CD4-positive, alpha-beta T cell treated with Interleukin-15 for 1 hour (primary cell): ENCODE measurements around the gene CDC27.
"Not testable (repeated sequence)": the region's sequence is repeated elsewhere in the genome, so short reads cannot be mapped to it uniquely, and the experiment has no call there.

Experiments used
- DNase-seq: peaks from one replicate; pipeline ENCODE4 v3.0.0-alpha.2; 2020

Gene CDC27

GRCh38 chr17:47188876-47189731 is at the start of gene CDC27:
Gene CDC27 (minus strand): TSS chr17:47189295. CDS start chr17:47189172, 123 bp downstream.
- DNase-seq: peak; percentile 98

GRCh38 chr17:47238321-47239010 is 49.4 kb upstream of the CDC27 start:
- DNase-seq: no peak

DNA sequence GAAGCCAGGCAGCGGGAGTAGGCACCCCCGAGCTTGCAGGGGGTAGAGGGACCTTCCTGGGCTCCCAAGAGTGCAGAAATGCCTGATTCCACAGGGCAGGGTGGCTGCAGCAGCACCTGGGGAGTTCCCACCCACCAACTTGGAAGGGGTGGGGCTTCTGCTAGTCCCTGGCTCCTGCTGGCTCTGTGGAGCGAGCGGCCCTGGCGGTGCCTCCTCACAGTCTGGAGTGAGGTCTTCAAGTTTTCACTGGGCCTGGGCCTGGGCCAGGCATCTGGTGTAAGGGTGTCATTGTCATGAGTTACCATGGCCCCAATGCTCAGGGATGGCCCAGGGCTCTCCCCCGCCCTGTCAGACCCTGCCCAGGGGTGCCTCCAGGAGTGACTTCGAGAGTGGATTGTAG is 48.7 kb upstream of the CDC27 start:
- no peak for DNase-seq

DNA sequence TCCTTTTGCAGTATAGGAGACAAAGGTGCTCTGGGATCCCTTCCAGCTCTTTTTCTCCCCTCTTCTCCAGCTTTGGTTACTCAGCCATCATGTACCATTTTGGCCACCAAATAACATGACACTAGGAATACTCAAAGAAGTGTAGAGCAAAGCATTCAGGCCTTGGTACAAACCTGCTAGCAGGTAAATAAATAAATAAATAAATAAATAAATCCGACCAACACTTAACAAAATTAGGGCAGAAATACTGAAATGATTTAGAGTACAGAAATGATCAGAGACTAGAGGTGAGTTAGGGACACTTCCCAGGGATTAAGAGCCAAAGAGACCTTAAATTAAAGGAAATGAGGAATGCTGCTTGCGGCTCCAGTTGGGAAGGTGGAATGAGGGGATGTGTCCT is 46.8 kb upstream of the CDC27 start:
- no peak for DNase-seq

DNA sequence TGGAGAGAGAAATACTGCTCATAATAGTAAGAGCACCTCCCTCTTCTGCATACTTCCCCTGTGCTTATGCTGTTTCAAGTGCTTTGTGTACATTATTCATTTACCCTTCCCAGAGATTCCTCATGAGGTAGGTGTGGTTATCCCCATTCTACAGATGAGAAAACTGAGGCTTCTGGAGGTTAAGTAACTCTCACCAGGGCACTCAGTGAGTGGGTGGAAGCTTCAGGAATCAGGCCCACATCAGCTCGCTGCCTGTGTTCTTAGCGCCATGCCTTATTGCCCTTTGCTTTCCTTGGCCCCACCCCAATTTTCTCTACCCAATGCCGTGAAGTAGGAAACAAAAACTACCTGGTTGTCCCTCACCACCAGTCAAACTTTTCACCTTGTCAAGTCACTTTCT is 46.4 kb upstream of the CDC27 start:
- no peak for DNase-seq

- no peak for DNase-seq
Observed at GRCh38 chr17:47232465-47232864, 43.4 kb upstream of the CDC27 start.

DNA sequence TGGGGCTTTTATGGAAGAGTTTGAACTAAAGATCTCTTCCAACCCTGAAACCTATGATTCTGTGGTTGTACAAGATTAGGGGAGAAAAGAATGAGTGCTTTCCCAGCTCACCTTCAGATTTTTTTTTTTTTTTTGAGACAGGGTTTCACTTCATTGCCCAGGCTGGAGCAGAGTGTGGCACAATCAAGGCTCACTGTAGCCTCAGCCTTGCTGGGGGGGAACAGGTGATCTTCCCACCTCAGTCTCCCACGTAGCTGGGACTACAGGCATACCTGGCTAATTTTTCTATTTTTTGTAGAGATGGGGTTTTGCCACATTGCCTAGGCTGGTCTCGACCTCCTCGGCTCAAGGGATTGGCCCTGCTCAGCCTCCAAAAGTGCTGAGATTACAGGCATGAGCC is 42.8 kb upstream of the CDC27 start:
- DNase-seq: no peak

GRCh38 chr17:47231334-47231733 is 42.2 kb upstream of the CDC27 start:
- DNase-seq: no peak

- no peak for DNase-seq
Observed at GRCh38 chr17:47230864-47231263, 41.8 kb upstream of the CDC27 start.

- DNase-seq: peak; percentile 70
Observed at GRCh38 chr17:47229535-47230443, 40.7 kb upstream of the CDC27 start.

- no peak for DNase-seq
Observed at GRCh38 chr17:47227862-47228261, 38.8 kb upstream of the CDC27 start.

- DNase-seq: no peak
Observed at GRCh38 chr17:47225911-47226688, 37.0 kb upstream of the CDC27 start.

GRCh38 chr17:47225436-47225858 is 36.4 kb upstream of the CDC27 start:
- DNase-seq: no peak

DNA sequence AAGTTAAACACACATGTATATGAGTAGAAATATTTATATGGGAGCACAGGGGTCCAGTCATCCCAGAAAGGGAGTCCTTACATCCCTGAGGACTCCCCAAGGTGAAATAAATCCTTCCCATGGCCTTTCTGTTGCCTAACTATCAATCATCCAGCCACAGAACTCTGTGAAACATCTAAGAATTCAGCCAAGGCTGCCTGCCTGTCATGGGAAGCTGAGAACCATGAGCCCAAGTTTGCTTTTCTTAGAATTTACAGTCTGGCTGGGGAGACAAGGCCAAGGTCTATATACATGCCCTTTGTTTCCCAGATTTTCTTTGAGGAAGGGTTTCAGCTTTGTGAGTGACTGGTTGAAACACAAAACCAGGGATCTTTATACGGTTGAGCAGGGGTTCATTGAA is 35.9 kb upstream of the CDC27 start:
- no peak for DNase-seq

DNA sequence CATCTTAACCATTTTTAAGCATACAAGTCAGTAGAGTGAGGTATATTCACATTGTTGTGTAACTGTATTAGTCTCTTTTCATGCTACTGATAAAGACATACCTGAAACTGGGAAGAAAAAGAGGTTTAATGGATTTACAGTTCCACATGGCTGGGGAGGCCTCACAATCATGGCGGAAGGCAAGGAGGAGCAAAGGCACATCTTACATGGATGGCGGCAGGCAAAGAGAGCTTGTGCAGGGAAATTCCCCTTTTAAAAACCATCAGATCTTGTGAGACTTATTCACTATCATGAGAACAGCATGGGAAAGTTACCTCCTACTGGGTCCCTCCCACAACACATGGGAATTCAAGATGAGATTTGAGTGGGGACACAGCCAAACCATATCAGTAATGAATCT is 35.0 kb upstream of the CDC27 start:
- not testable (repeated sequence) for DNase-seq

DNA sequence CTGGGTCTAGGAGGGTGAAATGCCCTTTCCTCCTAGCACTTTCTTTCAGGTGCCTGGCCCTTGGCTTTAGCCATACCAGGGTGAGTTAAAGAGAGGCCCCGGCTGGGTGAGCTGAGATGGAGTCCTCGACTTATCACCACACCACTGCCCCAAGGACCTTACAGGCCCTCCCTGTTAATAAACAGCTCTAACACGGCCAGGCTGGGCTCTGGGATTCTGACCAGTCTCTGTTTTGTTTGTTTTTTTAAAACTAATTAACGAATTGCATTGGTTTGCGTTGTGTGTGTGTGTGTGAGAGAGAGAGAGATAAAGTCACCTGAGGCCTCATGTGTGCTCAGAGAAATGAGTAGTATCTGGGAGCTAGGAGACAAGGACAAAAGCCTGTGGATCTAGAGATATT is 34.4 kb upstream of the CDC27 start:
- no peak for DNase-seq

DNA sequence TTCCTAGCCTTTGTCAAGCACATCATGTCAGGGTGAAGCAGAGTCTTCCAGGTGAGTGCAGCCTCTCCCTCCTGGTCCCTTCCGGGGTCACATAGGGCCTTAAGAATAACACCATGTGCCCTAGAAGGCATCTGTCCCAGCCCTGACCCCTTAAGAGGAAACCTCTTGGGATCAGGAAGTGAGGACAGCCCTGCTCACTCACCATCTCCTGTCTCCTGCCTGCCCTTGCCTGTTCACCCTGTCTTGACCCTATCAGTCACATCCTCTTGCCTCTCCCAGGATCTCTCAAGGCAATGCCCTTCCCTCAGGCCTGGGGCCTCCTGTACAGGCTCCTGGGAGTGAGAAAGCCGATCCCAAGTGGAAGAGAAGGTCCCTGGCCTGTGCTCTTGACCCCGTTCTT is 33.9 kb upstream of the CDC27 start:
- DNase-seq: no peak

GRCh38 chr17:47222047-47222446 is 33.0 kb upstream of the CDC27 start:
- no peak for DNase-seq

DNA sequence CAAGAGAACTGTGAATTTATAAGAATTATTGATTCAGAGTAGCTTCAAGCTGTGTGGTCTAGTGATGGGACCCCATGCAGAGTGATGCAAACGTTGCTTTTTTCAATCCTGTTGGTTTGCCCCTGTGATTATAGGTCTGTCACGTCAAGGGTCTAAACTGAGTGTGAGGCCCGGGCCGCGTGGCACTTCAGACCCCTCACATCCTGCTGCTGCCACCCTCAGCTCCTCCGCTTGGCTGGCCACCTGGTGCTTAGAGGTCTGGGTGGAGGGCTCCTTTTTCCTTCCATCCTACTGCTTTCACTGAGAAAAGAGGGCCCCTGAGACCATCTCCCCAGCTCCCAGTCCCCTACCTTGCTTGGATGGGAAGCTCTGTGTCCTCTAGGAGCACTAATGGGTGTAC is 32.1 kb upstream of the CDC27 start:
- no peak for DNase-seq

DNA sequence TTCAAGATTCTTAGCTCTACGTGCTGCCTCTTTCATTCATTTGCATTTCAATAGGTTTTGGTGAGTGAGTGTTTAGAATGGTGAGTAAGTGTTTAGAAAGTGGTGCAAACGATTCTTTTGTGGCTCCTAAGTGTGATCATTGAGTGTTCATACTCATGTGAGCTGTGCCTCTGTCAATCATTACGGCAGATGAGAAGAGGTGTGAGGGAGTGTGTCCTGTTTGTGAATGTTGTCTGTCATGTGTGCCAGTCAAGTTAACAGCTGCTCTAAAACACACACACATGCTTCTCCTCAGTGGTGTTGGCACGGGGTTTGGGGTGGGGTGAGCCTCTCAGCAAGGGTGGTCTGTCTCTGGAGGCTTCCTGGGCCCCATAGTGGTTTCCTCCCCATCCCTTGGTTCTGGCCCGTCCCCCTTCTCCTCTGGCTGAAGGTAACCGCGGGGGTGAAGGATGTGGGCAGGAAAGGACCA is 31.5 kb upstream of the CDC27 start:
- peak; percentile 23 for DNase-seq

DNA sequence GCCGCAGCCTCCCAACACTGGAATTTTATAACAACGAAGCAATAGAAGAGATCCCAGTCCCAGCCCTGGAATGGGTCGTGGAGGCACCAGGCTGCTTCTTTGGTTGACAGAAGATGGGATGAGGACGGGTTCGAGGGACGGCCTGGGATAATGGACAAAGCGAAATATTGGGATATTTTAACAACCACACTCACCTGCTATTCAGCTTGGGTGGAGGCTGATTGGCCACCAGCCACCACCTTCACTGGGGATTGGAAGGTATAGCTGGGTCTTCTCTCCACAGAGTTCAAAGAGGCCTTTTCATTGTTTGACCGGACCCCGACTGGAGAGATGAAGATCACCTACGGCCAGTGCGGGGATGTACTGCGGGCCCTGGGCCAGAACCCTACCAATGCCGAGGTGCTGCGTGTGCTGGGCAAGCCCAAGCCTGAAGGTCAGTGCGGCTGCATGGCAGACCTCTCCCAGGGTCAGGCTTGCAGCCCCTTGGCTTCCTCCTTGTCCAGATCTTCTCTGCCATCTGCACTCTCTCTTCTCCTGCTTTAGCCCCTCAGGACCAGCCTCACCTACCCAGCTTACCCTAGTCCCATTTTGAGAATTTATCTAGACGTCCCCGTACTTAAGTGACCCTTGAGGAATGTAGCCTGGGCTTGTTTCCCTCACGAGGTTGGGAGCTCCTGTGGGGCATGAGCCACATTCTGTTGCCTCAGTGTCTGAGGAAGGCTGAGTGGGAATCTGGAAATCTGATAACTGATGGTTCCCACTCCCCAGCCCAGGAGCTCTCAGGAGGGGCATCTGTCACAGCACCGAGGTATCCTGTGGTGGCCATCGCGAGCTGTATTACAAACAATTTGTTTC is 30.8 kb upstream of the CDC27 start:
- DNase-seq: no peak
